Measurements from ENCODE around the gene FRMD7. TPM values are rescaled to one million over a fixed set of nuclear protein-coding genes. Genes with fewer than 3 reads are reported as not detected.

FRMD7 gene
- total RNA-seq, 1 experiment from 2014 or later: not detected

GRCh38 chrX:132086672-132087071 is 41.1 kb downstream of the FRMD7 start:
- no peak overlapping the region for H3K56ac ChIP-seq (ENCODE audit: insufficient read length, low read depth, low read length)
- no peak overlapping the region for H3K9ac ChIP-seq (ENCODE audit: extremely low read depth, insufficient read length, low read length)
- no peak overlapping the region for H2AFZ ChIP-seq (ENCODE audit: low read length)
- Mint-ChIP-seq H3K4me1 (peaks cover 6 to 7% of the 10 kb centered on the region in 2 experiments; a peak in 3 of 4 replicates), H3K36me3 (ENCODE audit: insufficient read depth in 1 of 3, low read depth in 3 of 3) (no peaks in the 10 kb centered on the region), H3K27me3 (ENCODE audit: low read depth) (peaks cover 13% of the 10 kb centered on the region), H3K27ac (no peak overlapping the region), H3K4me3 (no peak overlapping the region), H3K9me3 (no peaks in the 10 kb centered on the region)
- H3K18ac ChIP-seq (ENCODE audit: insufficient read length, low read depth, low read length): no peak overlapping the region
- H2BK15ac ChIP-seq (ENCODE audit: low read depth, low read length): no peak overlapping the region
- no peak overlapping the region for H2BK120ac ChIP-seq (ENCODE audit: low read depth, low read length, poor library complexity, severe bottlenecking)
- H3K27me3 ChIP-seq (ENCODE audit: insufficient read depth, low read length): no peaks in the 10 kb centered on the region; the same call in 1 of the 2 replicates
- WGBS (ENCODE audit: extremely low coverage, insufficient read length, low lambda C conversion rate): no CpG with 5 or more reads among the region's 2 CpGs
- no peaks in the 10 kb centered on the region for H4K20me1 ChIP-seq (ENCODE audit: control insufficient read depth, insufficient read depth, insufficient read length)
- no peak overlapping the region for H2BK12ac ChIP-seq (ENCODE audit: insufficient read length, low read depth, low read length)
- no peak overlapping the region for H3K14ac ChIP-seq (ENCODE audit: insufficient read depth, low read length)
- no peaks in the 10 kb centered on the region for H3K23me2 ChIP-seq (ENCODE audit: insufficient read length, low read depth, low read length, poor library complexity, severe bottlenecking)
- no peak overlapping the region for H3K4ac ChIP-seq (ENCODE audit: low read depth, low read length)
- no peak overlapping the region for H2BK20ac ChIP-seq (ENCODE audit: low read depth, low read length, poor library complexity, severe bottlenecking)
- no peak overlapping the region for H2AK5ac ChIP-seq (ENCODE audit: insufficient read length, low read length)
- H3K79me2 ChIP-seq (ENCODE audit: insufficient read depth, low read length): no peaks in the 10 kb centered on the region
- H4K8ac ChIP-seq (replicated peaks; ENCODE audit: insufficient read length, low read depth, low read length): no peak overlapping the region
- no peak overlapping the region for H3T11ph ChIP-seq (ENCODE audit: low read length)
- H4K91ac ChIP-seq (ENCODE audit: insufficient read length, low read depth, low read length): no peak overlapping the region
- no peak overlapping the region for H3K4me2 ChIP-seq (ENCODE audit: insufficient read depth, insufficient read length, low read length)
- H3K4me1 ChIP-seq (ENCODE audit: insufficient read depth, low read length): no peaks in the 10 kb centered on the region
- no peaks in the 10 kb centered on the region for H3K79me1 ChIP-seq (ENCODE audit: insufficient read depth, low read depth, low read length, poor library complexity, severe bottlenecking)
- H3K27ac ChIP-seq (ENCODE audit: insufficient read length, low read depth, low read length): no peak overlapping the region
- DNase-seq: no peak
- TF ChIP-seq CTCF (conservative IDR thresholded peaks at IDR 0.05): no peak
- no peak overlapping the region for H2BK5ac ChIP-seq (ENCODE audit: insufficient read length, low read length)
- H4K5ac ChIP-seq (ENCODE audit: insufficient read length, low read depth, low read length): no peak overlapping the region
- H3K9me3 ChIP-seq (ENCODE audit: control insufficient read depth, low read depth, low read length): no peaks in the 10 kb centered on the region
- no peak overlapping the region for H3K23ac ChIP-seq (ENCODE audit: insufficient read length, low read depth, low read length)
